GM23248 (cell line): ENCODE measurements around the gene GBE1. TPM values are rescaled to one million over a fixed set of nuclear protein-coding genes. Genes with fewer than 3 reads are reported as not detected.
A peak's percentile ranks its signal among the peaks of the same experiment; 100 is the strongest.

Experiments used
- DNase-seq: peaks from one replicate; pipeline ENCODE4 v3.0.0-alpha.2; 2015
- H2AFZ ChIP-seq: fragments of 200-600 bp; sonication (generic); 2 replicates; pipeline ENCODE4 v1.6.1; 2016; ENCODE audit warnings: antibody characterized with exemption
- H3F3A ChIP-seq: fragments of 200-600 bp; sonication (generic); 2 replicates; pipeline ENCODE4 v1.6.1; 2016; ENCODE audit warnings: mild to moderate bottlenecking, antibody characterized with exemption, mixed run types; ENCODE audit not compliant: insufficient read depth
- H3K27ac ChIP-seq: fragments of 200-600 bp; sonication (generic); 2 replicates; pipeline ENCODE4 v1.5.1; 2016; ENCODE audit warnings: mild to moderate bottlenecking
- H3K27me3 ChIP-seq: fragments of 200-600 bp; sonication (generic); replicated peaks from 2 replicates; pipeline ENCODE4 v1.6.1; 2016; ENCODE audit warnings: mild to moderate bottlenecking; ENCODE audit not compliant: insufficient read depth
- H3K36me3 ChIP-seq: fragments of 200-600 bp; sonication (generic); 2 replicates; pipeline ENCODE4 v1.6.1; 2016; ENCODE audit warnings: low read depth, mild to moderate bottlenecking
- H3K4me1 ChIP-seq: fragments of 200-600 bp; sonication (generic); 2 replicates; pipeline ENCODE4 v1.6.1; 2016; ENCODE audit warnings: mild to moderate bottlenecking; ENCODE audit not compliant: insufficient read depth
- H3K4me2 ChIP-seq: fragments of 200-600 bp; sonication (generic); one replicate; pipeline ENCODE4 v1.6.1; 2016; ENCODE audit warnings: mild to moderate bottlenecking; ENCODE audit not compliant: unreplicated experiment
- H3K4me3 ChIP-seq: fragments of 200-600 bp; sonication (generic); 2 replicates; pipeline ENCODE4 v1.5.1; 2016; ENCODE audit warnings: mild to moderate bottlenecking
- H3K79me2 ChIP-seq: fragments of 200-600 bp; sonication (generic); 2 replicates; pipeline ENCODE4 v1.6.1; 2016; ENCODE audit warnings: mild to moderate bottlenecking; ENCODE audit not compliant: insufficient read depth
- H3K9ac ChIP-seq: fragments of 200-600 bp; sonication (generic); 2 replicates; pipeline ENCODE4 v1.6.1; 2016; ENCODE audit warnings: mild to moderate bottlenecking
- H3K9me2 ChIP-seq: fragments of 200-600 bp; sonication (generic); 2 replicates; pipeline ENCODE4 v1.6.1; 2016; ENCODE audit warnings: mixed run types, mild to moderate bottlenecking, moderate library complexity; ENCODE audit not compliant: insufficient read depth
- H3K9me3 ChIP-seq: fragments of 200-600 bp; sonication (generic); one replicate; pipeline ENCODE4 v1.6.1; 2017; ENCODE audit warnings: low read depth
- H4K20me1 ChIP-seq: fragments of 200-600 bp; sonication (generic); 2 replicates; pipeline ENCODE4 v1.6.0; 2016; ENCODE audit not compliant: insufficient read depth
- EZH2 ChIP-seq: fragments of 200-600 bp; sonication (generic); IDR thresholded peaks from 2 replicates; pipeline ENCODE4 v1.6.1; 2018; ENCODE audit warnings: antibody characterized with exemption, mild to moderate bottlenecking; ENCODE audit not compliant: insufficient read depth, poor library complexity, severe bottlenecking
- EZH2phosphoT487 ChIP-seq: fragments of 200-600 bp; sonication (generic); IDR thresholded peaks from 2 replicates; pipeline ENCODE4 v1.6.1; 2018; ENCODE audit warnings: antibody characterized with exemption, moderate library complexity, mild to moderate bottlenecking, low read depth; ENCODE audit not compliant: insufficient read depth
- whole genome bisulfite sequencing, 2 experiments: methylation state at CpG; one replicate each; pipeline ENCODE4 v1.1.6; 2015 to 2017; ENCODE audit warnings: low lambda C conversion rate in 2 of 2, low coverage in 1 of 2; ENCODE audit errors: missing lambda C conversion rate in 2 of 2; 5-methylcytosine and 5-hydroxymethylcytosine counted together
- in situ Hi-C: fragments of 300-500 bp; cut with MboI; formaldehyde crosslinking; loops from 2 replicates; pipeline ENCODE4 v1.15.0; 2020
- polyA plus RNA-seq: library from polyadenylated mRNA; unstranded; fragments of >200 nt; fragmentation: Nextera tagmentation; extraction: Ambion mirVana; gene quantifications from 2 replicates; pipeline ENCODE4 v1.2.1, GENCODE V29; 2016
- total RNA-seq: library from RNA; depleted of rRNA; stranded (reverse); fragments of >200 nt; shearing (Covaris generic); gene quantifications from 2 replicates; pipeline ENCODE4 v1.2.3, GENCODE V29; 2014

The GBE1 gene
- total and polyA plus RNA-seq, 2 experiments from 2014 or later, result 130 to 166 TPM

DNA sequence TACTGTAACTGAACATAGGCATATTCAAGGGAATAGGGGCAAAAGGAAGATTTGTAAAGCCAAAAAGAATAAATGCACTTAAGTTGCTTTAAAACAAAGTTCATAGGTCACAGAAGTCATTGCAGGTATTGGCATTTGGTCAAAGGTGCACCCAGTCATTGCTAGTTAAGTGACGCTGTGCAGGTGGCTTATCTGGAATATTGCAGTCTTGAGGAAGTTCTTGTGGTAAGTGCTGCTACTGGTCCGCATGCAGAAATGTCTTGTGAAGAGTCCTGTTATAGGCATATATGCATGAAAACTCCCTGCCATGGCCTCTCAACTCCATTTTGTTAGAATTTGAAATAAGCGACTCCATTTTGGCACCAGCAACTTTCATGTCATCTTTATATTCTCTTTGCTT is 293.1 kb downstream of the GBE1 start:
- Histone ChIP-seq H3K4me2 (no peak overlapping the region), H3K36me3 (no peaks in the 10 kb centered on the region), H3K9ac (no peak overlapping the region), H3K27ac (no peak overlapping the region), H2AFZ (no peak overlapping the region), H3K4me1 (peaks cover 9% of the 10 kb centered on the region; the same call in 1 of the 2 replicates), H3K9me3 (no peaks in the 10 kb centered on the region), H3K9me2 (no peaks in the 10 kb centered on the region; the same call in 1 of the 2 replicates), H4K20me1 (no peaks in the 10 kb centered on the region), H3K27me3 (no peaks in the 10 kb centered on the region), H3K4me3 (no peak overlapping the region), H3F3A (peaks cover 9% of the 10 kb centered on the region; the same call in 1 of the 2 replicates), H3K79me2 (no peaks in the 10 kb centered on the region)
- no peak for DNase-seq
- no peak for TF ChIP-seq EZH2
- no peak for TF ChIP-seq EZH2phosphoT487
- WGBS, 2 experiments, result 94% methylated on average over 3 of the region's 3 CpGs
- in situ Hi-C loops, result no loop called here

DNA sequence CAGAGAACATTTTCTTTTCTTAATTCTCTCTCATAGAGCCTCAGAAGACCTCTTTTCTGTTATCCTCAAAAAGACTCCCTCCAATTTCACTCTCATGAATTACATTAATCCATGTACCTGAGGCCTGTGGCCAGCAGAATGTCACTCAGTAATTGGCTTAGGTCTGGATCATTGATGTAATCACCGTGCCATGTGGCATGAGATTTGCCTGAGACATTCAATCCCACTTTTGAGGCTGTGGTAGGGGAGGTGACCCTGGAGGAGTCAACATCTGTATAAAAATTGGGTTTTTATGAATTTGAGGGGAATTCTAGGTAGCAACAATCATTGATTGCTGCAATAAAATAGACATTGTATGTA is 295.3 kb downstream of the GBE1 start:
- in situ Hi-C loops, result no loop called here
- Histone ChIP-seq H3K36me3 (no peaks in the 10 kb centered on the region), H4K20me1 (no peaks in the 10 kb centered on the region), H3K79me2 (no peaks in the 10 kb centered on the region), H3K27ac (no peak overlapping the region), H3K9me2 (no peaks in the 10 kb centered on the region; the same call in 1 of the 2 replicates), H3K27me3 (no peaks in the 10 kb centered on the region), H3F3A (peaks cover 9% of the 10 kb centered on the region; the same call in 1 of the 2 replicates), H3K9ac (no peak overlapping the region), H3K4me2 (no peak overlapping the region), H2AFZ (no peak overlapping the region), H3K9me3 (no peaks in the 10 kb centered on the region), H3K4me1 (peaks cover 9% of the 10 kb centered on the region; the same call in 1 of the 2 replicates), H3K4me3 (no peak overlapping the region)
- 95 to 100% methylated on average over 1 of the region's 1 CpG for WGBS, 2 experiments
- TF ChIP-seq EZH2 (no peak), EZH2phosphoT487 (no peak)
- DNase-seq, result no peak

DNA sequence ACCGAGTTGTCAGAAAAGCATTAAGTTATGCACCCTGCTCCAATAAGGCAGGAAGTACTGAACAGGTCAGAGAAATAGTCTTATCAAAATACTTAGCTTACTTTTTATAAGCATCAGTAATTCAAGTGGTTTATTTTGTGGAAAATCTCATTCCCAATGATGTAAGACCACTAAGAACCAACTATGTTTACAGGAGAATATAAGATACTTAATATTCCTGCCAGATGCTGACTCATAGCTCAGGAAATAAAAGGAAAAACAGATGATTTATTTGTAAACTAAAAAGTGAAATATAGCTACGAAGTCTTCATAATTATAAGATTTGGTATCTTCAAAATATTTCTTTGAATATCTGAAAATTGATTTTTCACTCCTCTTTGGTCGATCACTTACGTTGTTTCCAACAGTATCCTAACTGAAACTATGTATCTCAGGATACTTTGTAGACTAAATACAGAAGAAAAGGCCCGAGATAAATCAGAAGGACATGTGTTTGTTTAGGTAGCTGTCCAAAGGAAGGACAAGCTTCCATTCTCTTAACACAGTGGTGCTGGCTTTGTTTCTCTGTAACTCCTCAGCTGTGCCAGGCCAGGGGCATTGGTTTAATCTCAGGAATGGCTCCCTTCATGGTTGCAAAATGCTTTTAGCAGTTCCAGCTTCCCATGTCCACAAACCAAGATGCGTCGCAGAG is 295.8 kb downstream of the GBE1 start:
- in situ Hi-C loops, result no loop called here
- TF ChIP-seq EZH2 (no peak), EZH2phosphoT487 (no peak)
- Histone ChIP-seq H3K9me2 (no peaks in the 10 kb centered on the region; the same call in 1 of the 2 replicates), H3F3A (peaks cover 9% of the 10 kb centered on the region; the same call in 1 of the 2 replicates), H4K20me1 (no peaks in the 10 kb centered on the region), H3K36me3 (no peaks in the 10 kb centered on the region), H3K4me3 (no peak overlapping the region), H3K27ac (no peak overlapping the region), H3K4me1 (peaks cover 9% of the 10 kb centered on the region; the same call in 1 of the 2 replicates), H3K9ac (no peak overlapping the region), H3K27me3 (no peaks in the 10 kb centered on the region), H3K79me2 (no peaks in the 10 kb centered on the region), H3K9me3 (no peaks in the 10 kb centered on the region), H3K4me2 (no peak overlapping the region), H2AFZ (no peak overlapping the region)
- no peak for DNase-seq
- 75 to 80% methylated on average over 7 of the region's 7 CpGs for WGBS, 2 experiments

DNA sequence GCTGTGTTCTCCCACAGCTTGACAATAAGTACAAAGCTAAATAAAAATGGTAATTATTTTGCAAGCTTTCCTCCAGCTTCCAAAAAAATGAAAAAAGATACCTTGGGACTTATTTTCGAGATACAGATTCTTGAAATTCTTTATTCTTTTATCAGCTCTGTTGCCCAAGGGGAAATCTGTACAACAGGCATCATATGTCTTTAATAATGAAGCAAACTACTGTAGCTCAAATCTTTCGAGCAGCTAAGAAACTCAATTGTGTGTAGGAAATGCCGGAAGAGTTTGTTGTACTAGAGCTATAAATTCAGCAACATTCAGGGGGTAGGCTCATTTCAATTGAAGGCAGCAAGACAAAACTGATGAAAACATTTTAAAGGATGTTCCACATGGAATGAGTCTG is 297.7 kb downstream of the GBE1 start:
- H3K4me3 ChIP-seq, result peak overlapping the region; percentile 30; the same call in 1 of the 2 replicates
- peak; percentile 28 for DNase-seq
- H3K27me3 ChIP-seq, result no peaks in the 10 kb centered on the region
- no peaks in the 10 kb centered on the region for H3K79me2 ChIP-seq
- in situ Hi-C loops, result no loop called here
- H2AFZ ChIP-seq, result peak overlapping the region; percentile 60
- peaks cover 9% of the 10 kb centered on the region; the same call in 1 of the 2 replicates for H3K4me1 ChIP-seq
- H3F3A ChIP-seq, result peaks cover 9% of the 10 kb centered on the region; the same call in 1 of the 2 replicates
- H3K4me2 ChIP-seq, result peak overlapping the region; percentile 43
- H3K9me2 ChIP-seq, result no peaks in the 10 kb centered on the region
- H3K27ac ChIP-seq, result no peak overlapping the region
- WGBS, 2 experiments, result 8 to 12% methylated on average over 3 of the region's 3 CpGs
- TF ChIP-seq EZH2 (no peak), EZH2phosphoT487 (no peak)
- no peaks in the 10 kb centered on the region for H4K20me1 ChIP-seq
- H3K9ac ChIP-seq, result no peak overlapping the region
- no peaks in the 10 kb centered on the region for H3K9me3 ChIP-seq
- H3K36me3 ChIP-seq, result no peaks in the 10 kb centered on the region
